Tibial nerve (tissue), 3 donors: ENCODE data around the gene FANK1.

Experiments used
- POLR2A ChIP-seq, 2 donors: fragments of 450-650 bp; IDR thresholded peaks; one replicate each; pipeline ENCODE4 v1.6.1; 2017; ENCODE audit warnings: antibody characterized with exemption in 2 of 2, mild to moderate bottlenecking in 2 of 2, moderate library complexity in 2 of 2
- TF ChIP-seq, protein P1 (sequence below), 5 experiments: fragments of 200-600 bp in 3 of 5; fragments of 450-650 bp in 2 of 5; sonication (generic) in 3 of 5; IDR thresholded peaks; one replicate each; pipeline ENCODE4 v1.5.1; 2016 to 2019; ENCODE audit warnings: antibody characterized with exemption in 5 of 5, mild to moderate bottlenecking in 3 of 5, moderate library complexity in 2 of 5

DNA sequence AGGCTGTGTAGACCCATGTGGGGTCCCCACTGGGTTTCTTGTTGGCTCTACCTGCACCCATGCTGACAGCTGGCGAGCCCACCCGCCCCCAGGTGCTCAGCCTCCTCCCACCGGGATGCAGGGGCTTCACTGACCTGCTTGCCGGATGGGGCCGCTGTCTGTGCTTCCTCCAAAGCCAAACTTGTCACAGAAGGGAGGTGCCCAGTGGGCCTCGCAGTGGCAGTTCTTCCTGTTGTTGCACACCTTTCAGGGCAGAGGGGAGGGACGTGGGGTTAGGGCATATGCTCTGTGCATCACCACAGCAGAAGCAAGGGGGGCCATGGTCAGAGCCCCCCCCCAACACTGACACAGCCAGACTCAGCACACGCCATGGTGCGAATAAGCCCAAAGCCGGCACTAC lies 146.5 kb downstream of the FANK1 start:
- TF ChIP-seq, protein P1, sequence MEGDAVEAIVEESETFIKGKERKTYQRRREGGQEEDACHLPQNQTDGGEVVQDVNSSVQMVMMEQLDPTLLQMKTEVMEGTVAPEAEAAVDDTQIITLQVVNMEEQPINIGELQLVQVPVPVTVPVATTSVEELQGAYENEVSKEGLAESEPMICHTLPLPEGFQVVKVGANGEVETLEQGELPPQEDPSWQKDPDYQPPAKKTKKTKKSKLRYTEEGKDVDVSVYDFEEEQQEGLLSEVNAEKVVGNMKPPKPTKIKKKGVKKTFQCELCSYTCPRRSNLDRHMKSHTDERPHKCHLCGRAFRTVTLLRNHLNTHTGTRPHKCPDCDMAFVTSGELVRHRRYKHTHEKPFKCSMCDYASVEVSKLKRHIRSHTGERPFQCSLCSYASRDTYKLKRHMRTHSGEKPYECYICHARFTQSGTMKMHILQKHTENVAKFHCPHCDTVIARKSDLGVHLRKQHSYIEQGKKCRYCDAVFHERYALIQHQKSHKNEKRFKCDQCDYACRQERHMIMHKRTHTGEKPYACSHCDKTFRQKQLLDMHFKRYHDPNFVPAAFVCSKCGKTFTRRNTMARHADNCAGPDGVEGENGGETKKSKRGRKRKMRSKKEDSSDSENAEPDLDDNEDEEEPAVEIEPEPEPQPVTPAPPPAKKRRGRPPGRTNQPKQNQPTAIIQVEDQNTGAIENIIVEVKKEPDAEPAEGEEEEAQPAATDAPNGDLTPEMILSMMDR (IDR thresholded peaks at IDR 0.05), result no peak
- TF ChIP-seq POLR2A (IDR thresholded peaks at IDR 0.05), result no peak
